RWPE2 (cell line): ENCODE data around the gene ABCA2.

Experiments
- ATAC-seq: fragments of 200-7000 bp; cut with Tn5 transposase; 3 replicates; pipeline ENCODE4 v1.9.1; 2021; ENCODE audit warnings: low read depth
- DNase-seq: peaks from one replicate; pipeline ENCODE4 v3.0.0-alpha.2; 2020; ENCODE audit warnings: low spot score
- H3K27ac ChIP-seq: fragments of 450-650 bp; 2 replicates; pipeline ENCODE4 v1.5.1; 2017; ENCODE audit warnings: mild to moderate bottlenecking; ENCODE audit not compliant: poor library complexity, severe bottlenecking
- H3K27me3 ChIP-seq: fragments of 250-450 bp; sonication (Bioruptor Pico); 2 replicates; pipeline ENCODE4 v1.5.1; 2021; ENCODE audit warnings: mild to moderate bottlenecking, moderate library complexity; ENCODE audit not compliant: insufficient read depth, poor library complexity, severe bottlenecking
- H3K36me3 ChIP-seq: fragments of 250-450 bp; sonication (Bioruptor Pico); 2 replicates; pipeline ENCODE4 v1.5.1; 2020; ENCODE audit warnings: low read depth, mild to moderate bottlenecking, moderate library complexity
- H3K4me1 ChIP-seq: fragments of 250-450 bp; sonication (Bioruptor Pico); 2 replicates; pipeline ENCODE4 v1.5.1; 2021; ENCODE audit warnings: mild to moderate bottlenecking, moderate library complexity; ENCODE audit not compliant: insufficient read depth, poor library complexity, severe bottlenecking
- H3K4me3 ChIP-seq: fragments of 250-450 bp; sonication (Bioruptor Pico); 2 replicates; pipeline ENCODE4 v1.5.1; 2021; ENCODE audit warnings: mild to moderate bottlenecking, moderate library complexity; ENCODE audit not compliant: severe bottlenecking
- H3K9me3 ChIP-seq: fragments of 250-450 bp; sonication (Bioruptor Pico); 2 replicates; pipeline ENCODE4 v1.5.1; 2021; ENCODE audit warnings: mild to moderate bottlenecking, moderate library complexity; ENCODE audit not compliant: severe bottlenecking
- TF ChIP-seq, protein P1 (sequence below): fragments of 450-650 bp; IDR thresholded peaks from one replicate; pipeline ENCODE4 v1.5.1; 2017; ENCODE audit warnings: mild to moderate bottlenecking, moderate library complexity; ENCODE audit not compliant: poor library complexity, severe bottlenecking

The ABCA2 gene

GRCh38 chr9:137052293-137052692 is 24.3 kb upstream of the ABCA2 start:
- Histone ChIP-seq H3K27me3 (no peaks in the 10 kb centered on the region), H3K4me1 (peaks cover 7% of the 10 kb centered on the region), H3K27ac (no peak overlapping the region), H3K4me3 (no peak overlapping the region), H3K36me3 (no peaks in the 10 kb centered on the region), H3K9me3 (no peaks in the 10 kb centered on the region)
- TF ChIP-seq, protein P1, sequence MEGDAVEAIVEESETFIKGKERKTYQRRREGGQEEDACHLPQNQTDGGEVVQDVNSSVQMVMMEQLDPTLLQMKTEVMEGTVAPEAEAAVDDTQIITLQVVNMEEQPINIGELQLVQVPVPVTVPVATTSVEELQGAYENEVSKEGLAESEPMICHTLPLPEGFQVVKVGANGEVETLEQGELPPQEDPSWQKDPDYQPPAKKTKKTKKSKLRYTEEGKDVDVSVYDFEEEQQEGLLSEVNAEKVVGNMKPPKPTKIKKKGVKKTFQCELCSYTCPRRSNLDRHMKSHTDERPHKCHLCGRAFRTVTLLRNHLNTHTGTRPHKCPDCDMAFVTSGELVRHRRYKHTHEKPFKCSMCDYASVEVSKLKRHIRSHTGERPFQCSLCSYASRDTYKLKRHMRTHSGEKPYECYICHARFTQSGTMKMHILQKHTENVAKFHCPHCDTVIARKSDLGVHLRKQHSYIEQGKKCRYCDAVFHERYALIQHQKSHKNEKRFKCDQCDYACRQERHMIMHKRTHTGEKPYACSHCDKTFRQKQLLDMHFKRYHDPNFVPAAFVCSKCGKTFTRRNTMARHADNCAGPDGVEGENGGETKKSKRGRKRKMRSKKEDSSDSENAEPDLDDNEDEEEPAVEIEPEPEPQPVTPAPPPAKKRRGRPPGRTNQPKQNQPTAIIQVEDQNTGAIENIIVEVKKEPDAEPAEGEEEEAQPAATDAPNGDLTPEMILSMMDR: no peak
- DNase-seq: no peak
- ATAC-seq: no peak

GRCh38 chr9:137051145-137051724 is 23.2 kb upstream of the ABCA2 start:
- DNase-seq: no peak
- ATAC-seq: no peak
- TF ChIP-seq, protein P1: no peak
- no peaks in the 10 kb centered on the region for H3K9me3 ChIP-seq
- H3K27ac ChIP-seq: no peak overlapping the region
- no peaks in the 10 kb centered on the region for H3K36me3 ChIP-seq
- peaks cover 7% of the 10 kb centered on the region for H3K4me1 ChIP-seq
- H3K4me3 ChIP-seq: no peak overlapping the region
- no peaks in the 10 kb centered on the region for H3K27me3 ChIP-seq

DNA sequence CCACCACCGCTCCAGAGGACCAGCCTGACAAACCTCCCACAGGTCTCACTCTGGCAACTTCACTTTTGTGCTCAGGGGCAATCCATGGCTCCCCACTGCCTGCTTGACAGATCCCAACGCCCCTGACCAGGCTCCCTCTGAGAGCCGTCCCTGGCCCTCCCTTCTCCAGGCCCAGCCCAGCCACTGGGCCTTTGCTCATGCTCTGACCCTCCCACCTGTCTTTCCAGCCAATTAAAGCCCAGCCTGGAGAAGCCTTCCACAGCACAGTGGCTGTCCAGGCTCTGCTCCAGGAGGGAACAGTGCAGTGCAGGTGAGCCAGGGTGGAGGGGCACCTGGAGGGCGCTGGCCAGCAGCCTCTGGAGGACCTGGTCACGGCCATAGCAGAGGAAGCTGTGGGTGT is 22.5 kb upstream of the ABCA2 start:
- Histone ChIP-seq H3K36me3 (no peaks in the 10 kb centered on the region), H3K4me3 (no peak overlapping the region), H3K9me3 (no peaks in the 10 kb centered on the region), H3K27ac (no peak overlapping the region), H3K4me1 (peaks cover 4% of the 10 kb centered on the region), H3K27me3 (no peaks in the 10 kb centered on the region)
- no peak for DNase-seq
- TF ChIP-seq, protein P1: no peak
- no peak for ATAC-seq

DNA sequence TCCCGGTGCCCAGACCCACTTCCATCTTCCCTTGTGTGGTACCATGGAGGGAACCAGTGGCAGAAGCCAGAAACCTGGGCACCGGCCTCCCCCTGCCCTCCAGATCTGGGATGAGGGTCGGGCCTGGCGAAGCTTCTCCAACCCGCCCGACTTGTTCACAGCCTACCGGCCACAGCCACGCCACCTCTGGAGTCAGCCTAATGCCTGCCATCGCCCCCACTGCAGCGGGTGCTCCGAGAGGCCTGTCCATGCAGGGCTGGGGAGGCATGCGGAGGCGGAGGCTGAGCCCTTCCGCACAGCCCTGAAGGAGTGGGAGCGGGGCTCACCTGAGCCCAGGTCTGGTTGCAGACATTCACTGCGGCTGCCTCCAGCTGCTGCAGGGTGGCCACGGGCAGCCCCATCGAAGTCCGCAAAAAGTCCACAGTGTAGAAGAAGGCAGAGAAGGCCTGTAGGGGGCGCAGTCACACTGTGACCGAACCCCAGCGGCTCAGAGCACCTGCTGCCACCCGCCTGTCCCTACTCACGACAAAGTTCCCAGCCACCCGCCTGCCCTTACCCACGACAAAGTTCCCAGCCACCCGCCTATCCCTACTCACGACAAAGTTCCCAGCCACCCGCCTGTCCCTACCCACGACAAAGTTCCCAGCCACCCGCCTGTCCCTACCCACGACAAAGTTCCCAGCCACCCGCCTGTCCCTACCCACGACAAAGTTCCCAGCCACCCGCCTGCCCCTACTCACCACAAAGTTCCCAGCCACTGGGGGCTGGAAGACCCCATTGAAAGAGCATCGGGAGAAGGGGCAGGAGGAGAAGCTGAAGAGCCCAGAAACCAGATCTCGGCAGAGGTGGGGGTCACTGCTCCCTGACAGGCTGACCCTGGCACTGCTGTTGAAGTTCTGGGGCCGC is 21.8 kb upstream of the ABCA2 start:
- ATAC-seq (no peak), DNase-seq (no peak)
- Histone ChIP-seq H3K27me3 (no peaks in the 10 kb centered on the region), H3K27ac (no peak overlapping the region), H3K9me3 (no peaks in the 10 kb centered on the region), H3K36me3 (no peaks in the 10 kb centered on the region), H3K4me1 (no peaks in the 10 kb centered on the region), H3K4me3 (no peak overlapping the region)
- TF ChIP-seq, protein P1: no peak
